RWPE2 (cell line): Measurements from ENCODE around the gene ABL1.

ENCODE experiments used
- ATAC-seq: fragments of 200-7000 bp; cut with Tn5 transposase; 3 replicates; pipeline ENCODE4 v1.9.1; 2021; ENCODE audit warnings: low read depth
- DNase-seq: peaks from one replicate; pipeline ENCODE4 v3.0.0-alpha.2; 2020; ENCODE audit warnings: low spot score
- H3K27ac ChIP-seq: fragments of 450-650 bp; 2 replicates; pipeline ENCODE4 v1.5.1; 2017; ENCODE audit warnings: mild to moderate bottlenecking; ENCODE audit not compliant: poor library complexity, severe bottlenecking
- H3K27me3 ChIP-seq: fragments of 250-450 bp; sonication (Bioruptor Pico); 2 replicates; pipeline ENCODE4 v1.5.1; 2021; ENCODE audit warnings: mild to moderate bottlenecking, moderate library complexity; ENCODE audit not compliant: insufficient read depth, poor library complexity, severe bottlenecking
- H3K36me3 ChIP-seq: fragments of 250-450 bp; sonication (Bioruptor Pico); 2 replicates; pipeline ENCODE4 v1.5.1; 2020; ENCODE audit warnings: low read depth, mild to moderate bottlenecking, moderate library complexity
- H3K4me1 ChIP-seq: fragments of 250-450 bp; sonication (Bioruptor Pico); 2 replicates; pipeline ENCODE4 v1.5.1; 2021; ENCODE audit warnings: mild to moderate bottlenecking, moderate library complexity; ENCODE audit not compliant: insufficient read depth, poor library complexity, severe bottlenecking
- H3K4me3 ChIP-seq: fragments of 250-450 bp; sonication (Bioruptor Pico); 2 replicates; pipeline ENCODE4 v1.5.1; 2021; ENCODE audit warnings: mild to moderate bottlenecking, moderate library complexity; ENCODE audit not compliant: severe bottlenecking
- H3K9me3 ChIP-seq: fragments of 250-450 bp; sonication (Bioruptor Pico); 2 replicates; pipeline ENCODE4 v1.5.1; 2021; ENCODE audit warnings: mild to moderate bottlenecking, moderate library complexity; ENCODE audit not compliant: severe bottlenecking
- CTCF ChIP-seq: fragments of 450-650 bp; IDR thresholded peaks from one replicate; pipeline ENCODE4 v1.5.1; 2017; ENCODE audit warnings: mild to moderate bottlenecking, moderate library complexity; ENCODE audit not compliant: poor library complexity, severe bottlenecking

Gene ABL1

GRCh38 chr9:130825351-130825651, 9.8 kb upstream of the ABL1 start:
- Histone ChIP-seq H3K27me3 (no peaks in the 10 kb centered on the region), H3K4me1 (peaks cover 18% of the 10 kb centered on the region), H3K27ac (peak overlapping the region; percentile 34), H3K4me3 (no peak overlapping the region), H3K36me3 (0 out of 2 replicates have a peak, but pooled peaks cover 8% of the 10 kb centered on the region), H3K9me3 (peaks cover 39% of the 10 kb centered on the region)
- ATAC-seq (no peak), DNase-seq (no peak)
- no peak for TF ChIP-seq CTCF

GRCh38 chr9:130825809-130826208, 9.2 kb upstream of the ABL1 start:
- Histone ChIP-seq H3K27ac (peak overlapping the region; percentile 34), H3K27me3 (no peaks in the 10 kb centered on the region), H3K36me3 (0 out of 2 replicates have a peak, but pooled peaks cover 8% of the 10 kb centered on the region), H3K4me3 (no peak overlapping the region), H3K9me3 (peaks cover 40% of the 10 kb centered on the region), H3K4me1 (peaks cover 18% of the 10 kb centered on the region)
- ATAC-seq (no peak), DNase-seq (no peak)
- no peak for TF ChIP-seq CTCF

- no peak for TF ChIP-seq CTCF
- H3K4me1 ChIP-seq: peaks cover 26% of the 10 kb centered on the region
- no peak for DNase-seq
- H3K36me3 ChIP-seq: 0 out of 2 replicates have a peak, but pooled peaks cover 8% of the 10 kb centered on the region
- no peaks in the 10 kb centered on the region for H3K27me3 ChIP-seq
- H3K4me3 ChIP-seq: no peak overlapping the region
- no peak overlapping the region for H3K27ac ChIP-seq
- no peak for ATAC-seq
- H3K9me3 ChIP-seq: peaks cover 43% of the 10 kb centered on the region
Observed at GRCh38 chr9:130829762-130830161, 5.3 kb upstream of the ABL1 start.

GRCh38 chr9:130830231-130830760, 4.8 kb upstream of the ABL1 start:
- no peak for DNase-seq
- H3K4me1 ChIP-seq: peaks cover 21% of the 10 kb centered on the region
- TF ChIP-seq CTCF: no peak
- H3K27me3 ChIP-seq: no peaks in the 10 kb centered on the region
- peaks cover 38% of the 10 kb centered on the region for H3K9me3 ChIP-seq
- no peak overlapping the region for H3K4me3 ChIP-seq
- 0 out of 2 replicates have a peak, but pooled peaks cover 7% of the 10 kb centered on the region for H3K36me3 ChIP-seq
- no peak for ATAC-seq
- H3K27ac ChIP-seq: no peak overlapping the region

- DNase-seq (no peak), ATAC-seq (no peak)
- no peak for TF ChIP-seq CTCF
- Histone ChIP-seq H3K27me3 (no peaks in the 10 kb centered on the region), H3K36me3 (0 out of 2 replicates have a peak, but pooled peaks cover 3% of the 10 kb centered on the region), H3K4me3 (no peak overlapping the region), H3K4me1 (peaks cover 15% of the 10 kb centered on the region), H3K9me3 (peaks cover 32% of the 10 kb centered on the region), H3K27ac (no peak overlapping the region)
Observed at GRCh38 chr9:130831077-130831476, 4.0 kb upstream of the ABL1 start.
